Stimulated activated CD8-positive, alpha-beta memory T cell treated with anti-CD3 and anti-CD28 coated beads, Interleukin-2, amount 100 ng/mL, for 1 hour (primary cell): Measurements from ENCODE around the gene ZNF582.

Experiments used
- DNase-seq, 2 donors: peaks; one replicate each; pipeline ENCODE4 v3.0.0-alpha.2; 2020; ENCODE audit warnings: low read depth in 2 of 2

The ZNF582 gene

GRCh38 chr19:56393119-56394012, at the start of gene ZNF582:
ZNF582 (minus strand) TSS chr19:56393534; CDS start chr19:56391752, 1,782 bp downstream.
- DNase-seq, result peak; percentile 75 to 83

GRCh38 chr19:56441206-56441792, 48.0 kb upstream of the ZNF582 start:
- no peak for DNase-seq

DNA sequence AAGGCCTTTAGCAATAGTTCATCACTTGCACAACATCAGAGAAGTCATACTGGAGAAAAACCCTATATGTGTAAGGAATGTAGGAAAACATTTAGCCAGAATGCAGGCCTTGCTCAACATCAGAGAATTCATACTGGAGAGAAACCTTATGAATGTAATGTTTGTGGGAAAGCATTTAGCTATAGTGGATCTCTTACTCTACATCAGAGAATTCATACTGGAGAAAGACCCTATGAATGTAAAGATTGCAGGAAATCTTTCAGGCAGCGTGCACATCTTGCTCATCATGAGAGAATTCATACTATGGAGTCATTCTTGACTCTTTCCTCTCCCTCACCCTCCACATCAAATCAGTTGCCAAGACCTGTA, 30.6 kb upstream of the ZNF582 start:
- DNase-seq, result no peak

- DNase-seq, result no peak
Observed at GRCh38 chr19:56423276-56423984, 30.1 kb upstream of the ZNF582 start.

DNA sequence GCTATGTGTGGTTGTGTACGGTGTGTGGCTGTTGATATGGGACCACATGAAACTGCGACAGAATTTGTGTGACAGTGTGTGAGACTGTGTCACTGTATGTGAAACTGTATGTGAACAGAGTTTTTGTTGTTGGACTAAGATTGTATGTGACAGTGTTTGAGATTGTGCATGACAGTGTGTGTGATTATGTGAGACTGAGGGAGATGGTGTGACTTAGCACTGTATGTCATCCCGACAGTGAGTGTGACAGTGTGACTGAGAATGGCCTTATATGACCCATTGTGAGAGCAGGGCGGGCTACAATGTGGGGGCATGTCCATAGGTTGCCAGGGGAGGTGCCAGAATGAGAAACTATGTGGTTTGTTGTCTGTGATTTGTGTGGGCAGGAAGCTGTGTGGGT, 11.7 kb upstream of the ZNF582 start:
- no peak for DNase-seq

- DNase-seq, result no peak
Observed at GRCh38 chr19:56404705-56405056, 11.3 kb upstream of the ZNF582 start.

DNA sequence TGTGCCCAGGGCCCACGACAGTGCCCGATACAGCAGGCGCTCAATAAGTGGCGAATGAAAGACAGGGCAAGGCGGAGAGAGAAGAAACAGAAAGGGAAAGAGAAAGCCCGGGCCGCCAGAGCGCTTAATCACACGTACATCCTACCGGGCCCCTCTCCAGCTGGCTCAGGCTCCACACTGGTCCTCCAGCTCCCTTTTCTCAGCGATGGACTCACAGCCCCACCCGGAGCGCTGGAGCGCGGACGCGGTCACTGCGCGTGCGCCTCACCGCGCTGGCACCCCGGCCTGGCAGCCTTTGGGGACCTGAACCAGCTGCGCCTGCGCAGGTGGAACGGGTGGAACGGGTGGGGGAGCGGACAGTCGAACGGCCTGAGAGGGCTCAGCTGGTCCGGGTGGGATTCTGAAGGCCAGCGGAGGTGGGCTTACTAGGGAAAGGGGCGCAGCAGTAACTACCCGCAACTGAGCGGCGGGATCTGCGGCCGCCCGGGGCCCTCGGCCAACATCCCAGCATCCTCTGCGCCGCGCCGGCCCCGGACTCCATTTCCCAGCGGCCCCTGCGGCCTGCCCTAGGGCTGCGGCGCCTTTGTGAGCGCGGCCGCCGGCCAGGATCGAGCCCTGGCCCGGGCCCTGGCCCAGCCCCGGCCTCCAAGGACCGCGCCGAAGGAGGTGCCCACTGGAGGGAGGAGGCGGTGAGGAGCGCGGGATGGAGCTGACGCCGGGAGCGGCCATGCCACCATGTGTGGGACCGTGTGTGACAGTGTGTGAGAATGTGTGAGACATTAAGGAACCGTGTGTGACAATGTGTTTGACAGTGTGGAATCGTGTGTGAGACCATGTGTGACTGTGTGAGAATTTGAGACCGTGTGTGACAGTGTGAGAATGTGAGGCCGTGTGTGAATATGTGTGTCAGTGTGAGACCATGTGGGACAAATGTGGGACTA, 10.7 kb upstream of the ZNF582 start, which contains the start of gene ZNF583:
ZNF583 (plus strand) TSS at position 569 of the 941 bp plus-strand sequence. CDS start 2,783 bp downstream, outside the sequence.
- peak; percentile 81 to 87 for DNase-seq

GRCh38 chr19:56403261-56403660, 9.9 kb upstream of the ZNF582 start:
- DNase-seq, result no peak

GRCh38 chr19:56400485-56400884, 7.2 kb upstream of the ZNF582 start:
- DNase-seq, result no peak

DNA sequence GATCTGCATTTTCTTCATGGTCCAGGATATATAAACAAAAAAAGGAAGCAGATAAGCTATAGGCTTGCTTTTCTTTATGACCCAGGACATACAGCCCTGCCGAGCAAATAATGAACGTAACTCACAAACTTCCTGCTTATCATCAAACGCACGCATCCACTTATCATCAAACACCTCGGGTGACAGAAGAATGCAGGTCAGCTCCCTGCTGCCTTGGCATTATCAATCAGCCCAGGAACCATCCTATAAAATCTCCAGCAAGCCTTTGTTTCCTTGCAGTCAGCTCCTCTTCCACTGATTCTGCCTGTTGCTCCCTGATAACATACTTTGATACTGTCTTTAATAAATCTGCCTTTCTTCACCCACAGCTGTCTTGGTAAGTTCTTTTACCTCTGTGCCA, 5.5 kb upstream of the ZNF582 start:
- DNase-seq, result no peak

DNA sequence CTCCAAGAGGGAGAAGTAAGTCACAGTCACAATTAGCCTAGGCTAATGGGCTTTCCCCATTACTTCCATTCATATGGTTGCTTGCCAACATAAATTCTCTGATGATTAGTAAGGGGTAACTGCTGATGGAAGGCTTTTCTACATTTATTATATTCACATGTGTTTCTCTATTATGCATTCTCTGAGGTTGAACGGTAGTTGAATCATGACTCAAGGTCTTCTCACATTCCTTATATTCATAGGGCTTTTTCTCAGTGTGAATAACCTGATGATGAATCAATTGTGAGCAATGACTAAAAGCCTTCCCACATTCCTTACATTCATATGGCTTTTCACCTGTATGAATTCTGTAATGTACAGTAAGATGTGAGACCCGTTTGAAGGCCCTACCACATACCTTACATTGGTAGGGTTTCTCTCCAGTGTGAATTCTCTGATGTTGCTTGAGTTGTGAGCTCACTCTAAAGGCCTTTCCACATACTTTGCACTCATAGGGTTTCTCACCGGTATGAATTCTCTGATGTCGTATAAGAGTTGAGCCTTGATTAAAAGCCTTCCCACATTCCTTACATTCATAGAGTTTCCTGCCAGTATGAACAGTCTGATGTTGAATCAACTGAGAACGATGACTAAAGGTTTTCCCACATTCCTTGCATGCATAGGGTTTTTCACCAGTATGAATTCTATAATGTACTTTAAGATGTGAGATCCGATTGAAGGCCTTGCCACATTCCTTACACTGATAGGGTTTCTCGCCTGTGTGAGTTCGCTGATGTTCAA, 9.3 kb downstream of the ZNF582 start:
- DNase-seq, result no peak

- DNase-seq, result no peak
Observed at GRCh38 chr19:56377105-56377924, 16.0 kb downstream of the ZNF582 start.

DNA sequence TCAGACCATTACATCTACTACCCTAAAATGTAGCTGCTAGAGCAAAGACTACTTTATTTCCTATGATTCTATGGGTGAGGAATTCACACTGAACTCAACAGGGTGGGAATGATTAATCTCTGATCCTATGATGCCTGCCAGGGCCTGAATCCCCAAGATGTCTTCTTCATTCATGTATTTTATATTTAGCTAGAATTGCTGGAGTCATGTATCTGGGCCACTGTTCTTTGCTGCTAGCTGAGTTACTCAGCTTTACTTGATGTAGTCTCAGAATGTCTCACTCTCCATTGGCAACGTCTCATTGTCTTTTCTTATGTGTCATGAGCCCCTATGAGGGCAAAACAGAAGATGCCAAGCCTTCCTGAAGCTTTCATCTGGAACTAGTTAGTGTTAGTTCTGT, 21.1 kb downstream of the ZNF582 start:
- DNase-seq, result no peak

GRCh38 chr19:56369886-56370676, 23.3 kb downstream of the ZNF582 start:
- DNase-seq, result no peak

DNA sequence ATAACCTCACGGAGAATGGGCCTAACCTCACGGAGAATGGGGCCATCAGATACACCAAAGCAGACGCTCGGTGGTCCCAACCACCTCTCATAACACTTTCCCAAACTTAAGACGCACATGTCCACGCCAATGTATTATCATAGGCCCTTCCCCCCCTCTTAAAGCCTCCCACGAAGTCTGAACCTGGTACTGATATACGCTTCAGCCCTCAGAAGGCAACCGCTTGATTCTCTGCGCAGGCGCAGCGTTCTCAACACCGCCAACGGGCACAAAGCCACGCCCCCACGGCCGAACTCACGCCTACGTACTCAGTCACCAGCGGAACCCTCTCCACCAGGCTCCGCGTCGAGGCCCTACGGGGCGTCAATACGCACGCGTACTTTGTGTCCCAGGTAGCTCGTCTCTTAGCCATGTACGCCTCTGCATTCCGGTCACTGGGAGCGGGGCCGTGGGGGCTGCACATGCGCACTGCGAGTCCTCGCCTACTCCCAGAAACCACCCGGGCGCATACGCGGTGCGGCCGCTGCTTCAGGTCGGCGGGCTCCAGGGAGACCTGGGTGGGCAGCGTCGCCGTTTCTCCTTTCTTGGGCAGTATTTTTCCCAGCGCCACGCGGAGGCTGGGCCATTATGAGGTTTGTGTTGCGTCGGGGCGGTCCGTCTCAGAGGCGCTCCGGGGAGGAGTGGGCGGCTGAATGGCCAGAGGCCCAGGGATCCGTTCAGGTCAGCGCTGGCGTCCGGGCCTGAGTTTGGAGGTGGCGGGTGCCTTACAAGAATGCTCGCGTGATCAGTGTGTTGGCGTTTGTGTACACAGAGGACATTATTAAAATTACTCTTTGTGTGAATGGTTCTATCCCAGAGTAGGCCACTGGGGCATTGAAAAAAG, 25.3 kb downstream of the ZNF582 start:
- DNase-seq, result peak; percentile 52 to 63

GRCh38 chr19:56360841-56361240, 32.5 kb downstream of the ZNF582 start:
- DNase-seq, result no peak

GRCh38 chr19:56356944-56357343, 36.4 kb downstream of the ZNF582 start:
- no peak for DNase-seq

GRCh38 chr19:56355517-56355916, 37.8 kb downstream of the ZNF582 start:
- DNase-seq, result no peak
